Stimulated activated CD8-positive, alpha-beta memory T cell treated with anti-CD3 and anti-CD28 coated beads, Interleukin-12 subunit alpha, Interleukin-12 subunit beta, amount 100 ng/mL, for 24 hours (primary cell): ENCODE measurements around the gene CEACAM19.
"Not testable (repeated sequence)": the region's sequence is repeated elsewhere in the genome, so short reads cannot be mapped to it uniquely, and the experiment has no call there.

Experiments used
- DNase-seq: peaks from one replicate; pipeline ENCODE4 v3.0.0-alpha.2; 2020; ENCODE audit errors: extremely low read depth

Gene CEACAM19, protein sequence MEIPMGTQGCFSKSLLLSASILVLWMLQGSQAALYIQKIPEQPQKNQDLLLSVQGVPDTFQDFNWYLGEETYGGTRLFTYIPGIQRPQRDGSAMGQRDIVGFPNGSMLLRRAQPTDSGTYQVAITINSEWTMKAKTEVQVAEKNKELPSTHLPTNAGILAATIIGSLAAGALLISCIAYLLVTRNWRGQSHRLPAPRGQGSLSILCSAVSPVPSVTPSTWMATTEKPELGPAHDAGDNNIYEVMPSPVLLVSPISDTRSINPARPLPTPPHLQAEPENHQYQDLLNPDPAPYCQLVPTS

DNA sequence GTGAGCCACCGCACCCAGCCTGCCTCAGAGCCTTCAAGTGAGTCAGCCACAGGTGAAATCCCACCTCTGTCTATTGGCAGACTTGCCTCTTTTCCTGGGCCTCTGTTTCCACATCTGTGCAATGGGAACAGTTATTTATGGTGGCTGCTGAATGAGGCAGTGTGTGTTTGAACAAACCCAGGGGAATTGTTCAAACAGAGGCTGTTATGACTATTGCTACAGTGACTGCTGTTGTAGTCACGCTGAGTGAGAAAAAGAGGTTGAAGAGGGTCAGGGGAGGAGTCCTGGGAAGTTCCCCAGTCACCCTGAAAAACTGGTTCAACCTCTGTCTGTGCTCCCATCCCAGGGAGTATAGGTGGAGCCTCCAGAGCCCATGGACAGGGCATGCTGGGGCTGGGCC, at the start of gene CEACAM19:
Gene CEACAM19, plus strand, starts transcription at position 83 of the 400 bp plus-strand sequence. CDS start 450 bp downstream, outside the sequence.
- no peak for DNase-seq

DNA sequence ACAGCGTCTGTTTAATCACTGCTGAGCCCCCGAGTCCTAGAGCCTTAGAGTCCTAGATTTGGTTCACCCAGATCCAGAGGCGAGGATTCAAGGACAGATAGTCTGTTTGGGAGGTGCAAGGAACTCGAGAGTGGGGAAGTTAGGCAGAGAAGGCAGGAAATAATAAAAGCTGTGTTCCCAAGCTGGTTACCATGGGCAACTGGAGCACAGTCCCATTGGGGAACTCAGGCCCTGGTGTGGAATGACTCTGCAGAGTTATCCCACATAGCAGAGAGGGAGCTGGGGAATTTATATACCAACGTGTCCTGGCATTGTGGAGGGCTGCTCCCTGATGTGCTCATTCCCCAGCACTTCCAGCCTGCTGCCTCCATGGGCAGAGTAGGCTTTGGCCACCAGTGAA, 48.2 kb upstream of the CEACAM19 start:
- no peak for DNase-seq

DNA sequence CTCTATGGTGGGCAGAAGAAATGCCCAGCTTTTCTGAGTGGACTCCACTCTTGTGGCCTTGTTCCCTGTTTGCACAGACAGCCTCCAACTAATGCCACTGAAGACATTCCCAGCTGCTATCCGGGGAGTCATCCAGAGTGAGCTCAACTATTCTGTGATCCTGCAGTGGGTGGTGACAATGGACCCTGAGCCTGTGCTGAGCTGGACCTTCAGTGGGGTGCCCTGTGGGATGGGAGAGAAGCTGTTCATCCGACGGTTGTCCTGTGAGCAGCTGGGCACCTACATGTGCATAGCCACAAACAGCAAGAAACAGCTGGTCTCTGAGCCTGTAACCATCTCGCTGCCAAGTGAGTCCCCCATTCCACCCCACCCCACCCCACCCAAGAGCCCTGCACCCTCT, 47.7 kb upstream of the CEACAM19 start:
- no peak for DNase-seq

DNA sequence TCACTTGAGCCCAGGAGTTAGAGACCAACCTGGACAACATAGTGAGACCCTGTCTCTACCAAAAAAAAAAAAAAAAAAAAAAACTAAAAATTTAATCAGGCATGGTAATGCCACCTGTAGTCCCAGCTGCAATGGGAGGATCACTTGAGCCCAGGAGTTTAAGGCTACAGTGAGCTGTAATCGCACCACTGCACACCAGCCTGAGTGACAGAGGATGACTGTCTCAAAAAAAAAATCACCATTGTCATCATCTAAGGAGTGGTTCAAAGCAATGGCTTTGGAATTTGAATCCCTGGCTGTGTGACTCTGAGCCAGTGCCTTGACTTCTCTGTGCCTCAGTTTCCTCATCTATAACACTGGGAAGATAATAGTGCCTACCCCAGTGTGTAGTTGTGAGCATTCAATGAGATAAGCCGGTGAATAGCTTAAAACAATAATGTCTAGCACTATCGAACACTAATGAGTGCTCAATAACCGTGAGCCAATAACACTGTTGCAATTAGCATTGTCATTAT, 46.4 kb upstream of the CEACAM19 start:
- DNase-seq: no peak

DNA sequence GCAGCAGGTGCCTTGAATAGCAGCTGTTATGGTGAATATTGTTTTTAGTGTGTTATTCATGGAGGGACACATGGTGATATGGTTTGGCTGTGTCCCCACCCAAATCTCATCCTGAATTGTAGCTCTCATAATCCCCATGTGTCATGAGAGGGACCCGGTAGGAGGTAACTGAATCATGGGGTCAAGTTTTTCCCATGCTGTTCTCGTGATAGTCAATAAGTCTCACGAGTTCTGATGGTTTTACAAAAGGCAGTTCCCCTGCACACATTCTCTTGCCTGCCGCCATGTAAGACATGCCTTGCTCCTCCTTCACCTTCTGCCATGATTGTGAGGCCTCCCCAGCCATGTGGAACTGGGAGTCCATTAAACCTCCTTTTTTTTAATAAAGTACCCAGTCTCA, 45.6 kb upstream of the CEACAM19 start:
- not testable (repeated sequence) for DNase-seq

DNA sequence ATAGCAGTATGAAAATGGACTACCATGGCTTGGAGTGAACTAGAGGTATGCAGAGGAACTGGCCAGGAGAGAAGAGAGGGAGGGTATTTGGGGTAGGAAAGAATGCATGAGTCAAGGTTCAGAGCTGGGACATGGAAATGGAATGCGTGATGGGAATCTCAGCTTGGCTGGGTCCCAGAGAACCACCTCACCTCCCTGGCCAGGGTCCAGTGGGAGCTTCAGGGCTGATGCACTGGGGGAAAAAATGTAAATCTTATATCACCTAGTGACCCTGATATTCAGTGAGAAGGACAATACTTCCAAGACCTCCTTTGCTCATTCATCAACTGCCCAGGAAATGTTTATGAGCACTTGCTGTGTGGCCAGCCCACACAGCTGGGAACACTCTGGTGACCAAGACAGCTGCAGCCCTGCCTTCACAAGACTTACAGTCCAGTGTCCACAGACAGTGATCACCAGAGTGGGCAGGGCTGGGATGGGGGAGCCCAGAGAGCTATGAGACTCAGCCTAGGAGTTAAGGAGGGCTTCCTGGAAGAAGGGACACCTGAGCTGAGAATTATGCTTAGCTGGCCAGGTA, 45.1 kb upstream of the CEACAM19 start:
- no peak for DNase-seq

DNA sequence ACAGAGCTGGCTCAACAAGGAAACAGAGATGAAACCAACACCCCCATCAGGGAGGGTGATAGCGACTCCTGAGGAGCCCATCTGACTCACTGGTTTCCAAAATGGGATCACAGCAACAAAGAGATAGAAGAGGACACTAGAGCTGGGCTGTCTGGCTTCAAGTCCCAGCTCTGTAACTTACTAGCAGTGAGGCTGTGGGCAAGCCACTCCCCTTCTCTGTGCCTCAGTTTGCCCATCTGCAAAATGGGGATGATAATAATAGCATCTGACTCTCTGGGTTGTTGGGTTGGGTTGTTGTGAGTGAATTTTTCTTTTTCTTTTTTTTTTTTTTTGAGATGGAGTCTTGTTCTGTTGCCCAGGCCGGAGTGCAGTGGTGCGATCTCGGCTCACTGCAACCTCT, 43.7 kb upstream of the CEACAM19 start:
- DNase-seq: no peak

DNA sequence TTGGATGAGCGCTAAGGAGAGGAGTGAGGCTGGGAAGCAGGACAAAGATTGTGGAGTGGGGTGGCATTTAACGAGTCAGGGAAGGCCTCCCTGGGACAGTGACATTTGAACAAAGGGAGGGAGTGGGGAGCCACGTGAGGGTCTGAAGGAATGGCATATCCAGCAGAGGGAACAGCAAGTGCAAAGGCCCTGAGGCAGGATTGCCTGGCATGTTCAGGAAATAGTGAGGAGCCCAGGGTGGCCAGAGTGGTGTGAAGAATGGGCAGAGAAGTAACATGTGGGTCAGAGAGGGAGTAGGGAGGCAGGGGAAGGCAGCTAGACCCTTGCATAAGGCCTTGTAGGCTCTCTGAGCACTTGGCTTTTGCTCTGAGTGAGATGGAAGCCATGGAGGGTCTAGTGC, 42.5 kb upstream of the CEACAM19 start:
- no peak for DNase-seq

DNA sequence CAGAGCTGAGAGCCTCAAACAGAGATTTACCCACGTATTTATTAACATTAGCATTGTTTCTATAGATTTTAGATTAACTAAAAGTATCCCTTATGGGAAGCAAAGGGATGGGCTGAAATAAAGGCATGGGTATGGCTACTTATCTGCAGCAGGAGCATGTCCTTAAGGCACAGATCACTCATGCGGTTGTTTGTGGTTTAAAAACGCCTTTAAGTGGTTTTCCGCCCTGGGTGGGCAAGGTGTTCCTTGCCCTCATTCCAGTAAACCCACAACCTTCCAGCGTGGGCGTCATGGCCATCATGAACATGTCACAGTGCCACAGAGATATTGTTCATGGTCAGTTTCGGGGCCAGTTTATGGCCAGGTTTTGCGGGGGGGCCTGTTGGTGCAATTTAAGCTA, 39.7 kb upstream of the CEACAM19 start:
- not testable (repeated sequence) for DNase-seq

DNA sequence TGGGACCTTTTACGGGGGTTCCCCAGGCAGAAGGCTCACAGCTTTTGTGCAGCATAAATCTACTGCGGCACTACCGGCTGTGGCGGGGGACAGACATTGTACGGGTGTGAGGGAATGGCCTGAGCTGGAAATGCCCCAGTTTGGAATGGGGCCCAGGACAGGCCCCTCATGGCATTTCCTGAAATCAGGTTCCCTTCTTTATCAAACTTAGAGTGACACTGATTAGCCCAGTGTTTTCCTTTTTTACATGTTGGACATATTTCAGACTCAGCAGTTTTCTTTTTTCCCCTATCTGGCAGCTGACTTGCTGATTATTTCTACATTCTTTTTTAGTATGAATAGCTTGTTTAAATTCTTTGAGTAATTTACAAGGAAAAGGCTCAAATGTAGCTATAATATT, 37.2 kb upstream of the CEACAM19 start:
- DNase-seq: not testable (repeated sequence)

DNA sequence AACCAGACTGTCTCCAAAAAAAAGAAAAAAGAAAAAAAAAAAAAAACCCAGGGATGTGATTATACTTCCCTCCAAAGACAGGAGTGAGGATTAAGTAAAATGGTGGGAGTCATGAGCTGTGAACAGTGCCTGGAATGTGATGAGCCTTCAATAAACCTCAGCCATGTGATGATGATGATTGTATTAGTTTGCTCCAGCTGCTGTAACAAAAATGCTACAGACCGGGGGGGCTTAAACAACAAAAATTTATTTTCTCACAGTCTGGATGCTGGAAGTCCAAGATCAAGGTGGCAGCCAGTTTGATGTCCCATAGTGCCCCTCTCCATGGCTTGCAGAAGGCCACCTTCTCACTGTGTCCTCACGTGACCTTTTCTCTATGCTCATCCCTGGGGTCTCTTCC, 36.5 kb upstream of the CEACAM19 start:
- DNase-seq: no peak

DNA sequence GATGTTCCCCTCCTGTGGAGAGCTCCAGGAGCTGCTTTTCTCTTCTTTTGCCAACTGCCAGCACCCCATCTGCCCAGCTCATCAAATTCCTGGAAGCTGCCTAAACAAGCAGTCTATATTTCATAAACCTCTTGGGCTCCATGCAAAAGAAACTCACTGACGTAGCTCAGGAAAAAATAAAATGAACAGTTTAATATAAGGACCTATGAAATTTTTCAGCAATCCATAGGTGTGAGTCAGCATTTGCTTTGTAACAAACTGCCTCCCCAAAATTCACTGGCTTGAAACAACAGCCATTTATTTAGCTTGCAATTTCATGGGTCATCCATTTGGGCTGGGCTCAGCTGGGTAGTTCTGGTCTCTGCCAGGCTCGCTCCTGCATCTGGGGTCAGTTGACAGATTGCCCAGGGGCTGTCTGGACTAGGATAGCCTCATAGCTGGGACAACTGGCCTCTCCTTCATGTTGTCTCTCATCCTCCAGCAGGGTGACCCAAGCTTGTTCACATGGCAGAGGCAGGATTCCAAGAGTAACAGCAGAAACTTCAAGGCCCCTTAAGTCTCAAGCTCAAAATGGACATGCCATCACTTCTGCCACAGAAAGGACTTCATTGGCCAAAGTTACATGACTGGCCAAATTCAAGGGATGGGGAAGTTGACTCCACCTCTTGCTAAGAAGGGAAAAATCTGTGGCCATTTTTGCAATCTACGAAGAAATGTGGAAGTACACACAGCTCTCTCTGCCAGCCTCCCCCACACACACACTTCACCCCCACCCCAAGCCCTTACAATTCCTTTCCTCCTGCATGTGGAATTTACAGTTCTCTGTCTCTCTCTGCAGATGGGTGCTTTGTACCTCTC, 35.5 kb upstream of the CEACAM19 start:
- no peak for DNase-seq

DNA sequence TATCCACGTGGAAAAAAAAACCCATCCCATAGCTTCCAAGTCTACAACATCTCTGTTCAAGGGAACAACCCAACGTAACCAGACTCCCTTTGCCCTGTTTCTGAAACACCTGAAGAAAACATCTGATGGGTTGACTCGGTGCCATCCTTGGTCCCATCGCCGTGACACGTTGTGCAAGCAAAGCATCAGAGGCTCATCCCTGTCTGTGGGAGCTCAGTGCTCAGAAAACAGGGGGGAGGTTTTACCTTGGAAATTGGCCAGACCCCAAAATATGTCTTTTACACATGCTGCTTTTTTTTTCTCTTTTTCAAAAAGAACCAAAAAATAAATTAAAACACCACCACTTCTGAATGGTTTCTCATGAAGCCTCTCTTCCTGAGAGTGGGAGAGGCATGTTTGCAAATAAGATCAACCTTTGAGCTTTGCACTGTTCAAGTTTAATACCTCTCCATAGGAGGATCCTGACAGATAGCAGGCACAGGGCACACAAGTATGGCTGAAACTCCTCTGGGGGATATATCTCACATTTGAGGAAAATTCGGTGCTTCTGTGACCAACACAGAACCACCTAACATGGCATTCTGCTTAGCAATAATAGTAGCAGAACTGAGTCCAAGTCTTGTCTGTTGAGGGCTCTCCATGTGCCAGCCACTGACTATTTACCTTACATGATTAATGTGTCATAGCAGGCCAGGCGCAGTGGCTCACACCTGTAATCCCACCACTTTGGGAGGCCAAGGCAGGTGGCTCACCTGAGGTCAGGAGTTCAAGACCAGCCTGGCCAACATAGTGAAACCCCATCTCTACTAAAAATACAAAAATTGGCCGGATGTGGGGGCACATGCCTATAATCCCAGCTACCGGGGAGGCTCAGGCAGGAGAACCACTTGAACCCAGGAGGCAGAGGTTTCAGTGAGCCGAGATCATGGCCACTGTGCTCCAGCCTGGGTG, 34.6 kb upstream of the CEACAM19 start:
- no peak for DNase-seq

DNA sequence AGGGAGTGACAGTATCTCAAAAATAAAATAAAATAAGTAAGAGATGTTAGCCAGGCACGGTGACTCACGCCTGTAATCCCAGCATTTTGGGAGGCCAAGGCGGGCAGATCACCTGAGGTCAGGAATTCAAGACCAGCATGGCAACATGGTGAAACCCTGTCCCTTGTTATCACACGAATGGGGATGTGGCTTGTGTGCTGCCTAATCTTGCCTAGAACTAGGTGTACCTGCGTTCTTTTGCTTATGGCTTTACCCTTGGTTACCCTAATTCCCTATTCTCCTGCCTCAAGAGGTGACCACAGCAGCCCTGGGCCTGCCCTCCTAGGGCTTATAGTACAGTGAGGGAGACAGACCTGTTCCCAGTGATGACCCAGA, 33.9 kb upstream of the CEACAM19 start:
- no peak for DNase-seq

DNA sequence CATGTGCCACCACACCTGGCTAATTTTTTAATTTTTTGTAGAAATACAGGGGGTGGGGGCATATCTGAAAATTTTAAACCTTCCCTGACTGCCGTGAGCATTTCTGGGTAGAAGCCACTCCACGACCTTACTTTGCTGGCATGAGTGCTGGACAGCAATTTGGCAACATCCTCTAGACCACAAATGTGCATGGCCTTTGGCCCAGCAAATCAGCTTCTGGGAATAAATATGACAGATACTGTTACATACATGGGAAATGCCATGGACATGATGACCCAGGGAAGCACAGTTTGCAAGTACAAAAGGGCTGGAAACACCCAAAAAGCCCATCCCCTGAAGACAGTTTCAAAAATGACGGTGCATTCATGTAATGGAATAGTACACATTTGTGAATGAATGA, 30.8 kb upstream of the CEACAM19 start:
- DNase-seq: no peak

DNA sequence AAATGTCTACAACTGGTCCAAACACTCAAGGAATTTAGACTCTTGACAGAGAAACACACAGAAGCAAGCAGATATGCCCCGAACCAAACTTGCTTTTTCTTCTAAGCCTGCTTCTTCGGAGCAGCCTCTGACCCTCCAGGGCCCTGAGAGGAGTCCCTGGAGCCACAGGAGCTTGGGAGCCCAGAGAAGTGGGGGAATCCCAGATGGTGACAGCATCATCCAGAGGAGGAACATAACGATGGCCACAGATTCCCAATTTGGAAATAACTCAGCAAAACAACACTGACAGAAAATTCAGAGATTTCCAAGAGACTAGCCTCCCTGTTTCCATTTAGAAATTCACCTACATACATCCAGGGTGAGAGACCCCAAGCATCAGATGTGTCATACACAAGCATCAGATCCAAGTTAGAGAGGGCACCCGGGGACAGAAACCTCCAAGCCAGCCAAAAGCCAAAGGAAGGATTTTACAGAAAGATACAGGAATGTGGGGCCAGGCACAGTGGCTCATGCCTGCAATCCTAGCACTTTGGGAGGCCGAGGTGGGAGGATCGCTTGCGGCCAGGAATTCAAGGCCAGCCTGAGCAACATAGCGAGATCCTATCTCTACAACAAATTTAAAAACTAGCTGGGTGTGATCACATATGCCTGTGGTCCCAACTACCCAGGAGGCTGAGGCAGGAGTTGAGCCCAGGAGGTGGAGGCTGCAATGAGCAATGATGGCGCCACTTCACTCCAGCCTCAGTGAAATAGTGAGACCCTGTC, 29.6 kb upstream of the CEACAM19 start:
- DNase-seq: no peak

DNA sequence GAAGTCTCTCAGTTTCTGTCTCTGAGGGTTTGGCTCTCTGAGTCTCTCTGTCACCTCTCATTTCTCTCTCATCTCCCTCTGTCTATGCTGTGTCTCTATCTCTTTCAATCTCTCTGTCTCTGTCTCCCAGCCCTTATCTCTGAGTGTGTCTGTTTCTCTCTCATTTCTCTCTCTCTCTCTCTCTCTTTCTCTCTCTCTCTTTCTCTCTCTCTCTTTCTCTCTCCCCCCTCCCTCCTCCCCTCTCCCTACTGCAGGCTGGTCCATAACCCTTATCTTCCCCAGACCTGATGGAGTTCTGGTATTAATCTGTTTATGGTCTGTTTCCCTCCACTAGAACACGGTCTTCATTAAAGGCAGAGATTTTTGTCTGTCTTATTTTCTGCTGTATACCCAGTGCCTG, 28.9 kb upstream of the CEACAM19 start:
- no peak for DNase-seq

DNA sequence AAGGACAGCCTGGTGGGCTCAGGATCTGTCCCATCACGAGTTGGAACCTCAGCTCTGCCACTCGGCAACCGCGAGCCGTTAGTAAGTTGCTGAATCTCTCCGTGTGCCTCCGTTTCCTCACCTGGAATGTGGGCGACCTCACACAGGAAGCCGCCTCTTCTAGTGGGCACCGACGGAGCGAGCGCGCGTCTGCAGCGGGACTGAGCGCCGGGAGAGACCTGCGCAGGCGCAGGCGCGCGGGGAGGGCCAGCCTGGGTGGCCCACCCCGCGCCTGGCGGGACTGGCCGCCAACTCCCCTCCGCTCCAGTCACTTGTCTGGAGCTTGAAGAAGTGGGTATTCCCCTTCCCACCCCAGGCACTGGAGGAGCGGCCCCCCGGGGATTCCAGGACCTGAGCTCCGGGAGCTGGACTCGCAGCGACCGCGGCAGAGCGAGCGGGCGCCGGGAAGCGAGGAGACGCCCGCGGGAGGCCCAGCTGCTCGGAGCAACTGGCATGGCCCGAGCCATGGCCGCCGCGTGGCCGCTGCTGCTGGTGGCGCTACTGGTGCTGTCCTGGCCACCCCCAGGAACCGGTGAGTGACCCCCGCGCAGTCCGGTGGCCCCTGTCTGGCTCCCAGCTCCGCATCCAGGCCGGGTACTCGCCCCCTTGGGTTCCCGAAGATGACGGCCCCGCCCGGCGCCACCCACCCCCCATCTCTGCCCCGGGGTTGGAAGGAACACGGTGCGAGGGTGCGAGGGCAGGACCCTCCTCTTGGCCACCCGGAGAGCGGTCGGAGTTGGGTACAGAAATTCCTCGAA, 27.5 kb upstream of the CEACAM19 start, which contains the start of gene PVR:
Gene PVR, plus strand, starts transcription at position 306 of the 797 bp plus-strand sequence. Its CDS starts 187 bp downstream, at position 493.
- DNase-seq: no peak

DNA sequence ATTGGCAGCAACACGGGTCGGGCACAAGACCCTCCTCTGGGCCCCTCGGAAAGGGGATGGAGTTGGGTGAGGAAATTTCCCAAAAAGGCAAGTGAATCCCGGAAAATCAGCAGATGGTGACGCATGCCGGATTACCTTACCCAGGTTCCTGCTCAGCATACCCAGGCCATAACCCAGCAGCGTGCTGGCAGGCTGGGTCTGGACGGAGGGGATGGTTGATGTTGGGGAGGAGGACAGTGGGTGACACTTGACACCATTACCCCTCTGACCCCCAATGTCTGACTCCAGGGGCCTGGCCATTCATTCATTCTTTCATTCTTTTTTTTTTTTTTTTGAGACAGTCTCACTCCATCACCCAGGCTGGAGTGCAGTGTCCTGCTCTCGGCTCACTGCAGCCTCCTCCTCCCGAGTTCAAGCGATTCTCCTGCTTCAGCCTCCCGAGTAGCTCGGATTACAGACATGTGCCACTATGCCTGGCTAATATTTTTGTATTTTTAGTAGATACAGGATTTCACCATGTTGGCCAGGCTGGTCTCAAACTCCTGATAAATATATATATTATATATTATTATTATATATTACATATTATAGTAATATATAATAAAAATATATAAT, 26.8 kb upstream of the CEACAM19 start:
- no peak for DNase-seq
